ENCODE results near the gene POU1F1.

POU1F1 gene

GRCh38 chr3:87276484-87276883, at the start of gene POU1F1:
Gene POU1F1, minus strand, starts transcription at chr3:87276584. Its CDS starts 122 bp downstream, at chr3:87276462.
- DNase-seq (ENCODE audit: low read depth, low spot score) = no peak
- Histone ChIP-seq H3K9me3 (ENCODE audit: insufficient read depth, low read length) (no peaks in the 10 kb centered on the region), H3K4me1 (ENCODE audit: insufficient read depth, insufficient read length) (no peaks in the 10 kb centered on the region), H3K4me3 (ENCODE audit: insufficient read length, low read depth) (no peak within 1 kb of the TSS), H3K9ac (ENCODE audit: insufficient read length, low read depth) (no peak within 1 kb of the TSS), H3K27me3 (ENCODE audit: insufficient read depth, insufficient read length) (no peaks in the 10 kb centered on the region), H3K36me3 (ENCODE audit: insufficient read depth, insufficient read length, low read length) (no peaks in the 10 kb centered on the region)
- TF ChIP-seq ZNF274 (IDR thresholded peaks at IDR 0.05; ENCODE audit: low read depth, low read length) (no peak), YY1 (IDR thresholded peaks at IDR 0.05; ENCODE audit: insufficient read depth, insufficient read length) (no peak), SUZ12 (IDR thresholded peaks at IDR 0.05; ENCODE audit: extremely low read depth, insufficient read depth, insufficient read length) (no peak)

DNA sequence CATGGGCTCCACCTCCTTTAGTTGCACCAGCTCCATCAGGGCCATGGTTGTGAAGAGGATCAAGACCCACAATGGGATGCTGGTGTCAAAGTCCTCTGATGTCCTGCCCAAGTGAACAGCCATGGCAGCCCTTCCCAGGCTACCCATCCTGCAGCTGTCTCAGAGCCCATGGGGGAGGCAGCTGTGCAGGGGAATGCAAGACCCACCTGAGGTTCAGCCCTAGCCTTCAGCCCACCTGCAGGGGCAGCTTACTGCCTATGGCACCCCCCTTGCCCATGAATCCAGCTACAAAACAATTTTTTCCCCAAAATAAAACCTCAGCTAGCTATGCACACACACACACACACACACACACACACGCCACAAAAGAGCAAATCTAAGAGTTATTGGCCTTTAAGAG, 48.2 kb upstream of the POU1F1 start:
- TF ChIP-seq ZNF274 (IDR thresholded peaks at IDR 0.05; ENCODE audit: low read depth, low read length) (no peak), SUZ12 (IDR thresholded peaks at IDR 0.05; ENCODE audit: extremely low read depth, insufficient read depth, insufficient read length) (no peak), YY1 (IDR thresholded peaks at IDR 0.05; ENCODE audit: insufficient read depth, insufficient read length) (no peak)
- H3K27me3 ChIP-seq (ENCODE audit: insufficient read depth, insufficient read length) = no peaks in the 10 kb centered on the region
- peaks cover 3% of the 10 kb centered on the region for H3K4me1 ChIP-seq (ENCODE audit: insufficient read depth, insufficient read length)

GRCh38 chr3:87320756-87321626, 44.6 kb upstream of the POU1F1 start:
- no peak for DNase-seq (ENCODE audit: low read depth, low spot score)
- Histone ChIP-seq H3K9me3 (ENCODE audit: insufficient read depth, low read length) (no peaks in the 10 kb centered on the region), H3K36me3 (ENCODE audit: insufficient read depth, insufficient read length, low read length) (no peaks in the 10 kb centered on the region)

More for the DNA sequence above, 48.2 kb upstream of the POU1F1 start:
- Histone ChIP-seq H3K36me3 (ENCODE audit: insufficient read depth, insufficient read length, low read length) (no peaks in the 10 kb centered on the region), H3K4me3 (ENCODE audit: insufficient read length, low read depth) (no peak overlapping the region), H3K9me3 (ENCODE audit: insufficient read depth, low read length) (no peaks in the 10 kb centered on the region), H3K9ac (ENCODE audit: insufficient read length, low read depth) (no peak overlapping the region)
- DNase-seq (ENCODE audit: low read depth, low spot score) = no peak

DNA sequence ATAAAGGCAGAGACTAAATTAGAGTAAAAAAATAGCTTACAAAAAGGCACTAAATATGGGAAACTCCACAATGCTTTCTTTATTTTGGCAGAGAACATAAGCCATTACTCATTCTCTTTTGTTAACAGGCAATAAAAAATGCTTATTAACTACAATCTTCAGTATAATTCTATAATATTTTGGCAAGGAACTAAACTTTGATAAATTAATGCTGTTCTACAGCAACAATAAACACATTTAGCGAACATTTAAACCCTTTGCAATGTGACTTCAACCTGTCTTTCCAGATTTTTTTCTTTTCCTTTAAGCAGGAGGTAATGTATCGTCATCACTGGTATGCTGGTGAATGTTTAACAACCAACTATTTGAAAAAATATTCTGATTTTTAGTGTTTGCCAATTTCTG, 42.2 kb upstream of the POU1F1 start:
- Histone ChIP-seq H3K36me3 (ENCODE audit: insufficient read depth, insufficient read length, low read length) (no peaks in the 10 kb centered on the region), H3K9ac (ENCODE audit: insufficient read length, low read depth) (no peak overlapping the region), H3K9me3 (ENCODE audit: insufficient read depth, low read length) (no peaks in the 10 kb centered on the region), H3K4me3 (ENCODE audit: insufficient read length, low read depth) (no peak overlapping the region), H3K27me3 (ENCODE audit: insufficient read depth, insufficient read length) (no peaks in the 10 kb centered on the region), H3K4me1 (ENCODE audit: insufficient read depth, insufficient read length) (peaks cover 3% of the 10 kb centered on the region)
- no peak for DNase-seq (ENCODE audit: low read depth, low spot score)
- TF ChIP-seq SUZ12 (IDR thresholded peaks at IDR 0.05; ENCODE audit: extremely low read depth, insufficient read depth, insufficient read length) (no peak), YY1 (IDR thresholded peaks at IDR 0.05; ENCODE audit: insufficient read depth, insufficient read length) (no peak), ZNF274 (IDR thresholded peaks at IDR 0.05; ENCODE audit: low read depth, low read length) (no peak)

More at GRCh38 chr3:87320756-87321626, 44.6 kb upstream of the POU1F1 start:
- Histone ChIP-seq H3K27me3 (ENCODE audit: insufficient read depth, insufficient read length) (no peaks in the 10 kb centered on the region), H3K4me1 (ENCODE audit: insufficient read depth, insufficient read length) (peaks cover 3% of the 10 kb centered on the region), H3K4me3 (ENCODE audit: insufficient read length, low read depth) (no peak overlapping the region), H3K9ac (ENCODE audit: insufficient read length, low read depth) (no peak overlapping the region)
- no peak for TF ChIP-seq YY1 (IDR thresholded peaks at IDR 0.05; ENCODE audit: insufficient read depth, insufficient read length)
- TF ChIP-seq SUZ12 (IDR thresholded peaks at IDR 0.05; ENCODE audit: extremely low read depth, insufficient read depth, insufficient read length) = no peak
- no peak for TF ChIP-seq ZNF274 (IDR thresholded peaks at IDR 0.05; ENCODE audit: low read depth, low read length)

DNA sequence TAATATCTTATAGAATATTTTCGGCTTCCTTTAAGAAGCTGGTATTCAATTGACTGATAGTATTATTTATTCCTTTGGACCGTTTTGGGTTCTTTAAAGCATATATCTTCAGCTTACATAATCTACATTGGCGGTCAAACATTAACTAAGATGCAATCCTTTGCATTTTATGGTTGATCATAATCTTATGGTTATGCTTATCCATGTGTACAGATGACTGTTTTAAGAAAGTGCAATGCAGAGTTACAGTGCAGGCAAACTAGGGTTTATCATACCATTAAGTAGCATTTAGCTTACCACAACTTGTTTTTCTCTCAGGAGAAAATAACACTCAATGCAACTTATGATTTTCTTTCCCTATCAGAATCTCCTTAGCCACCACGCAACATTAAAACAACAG, 41.4 kb upstream of the POU1F1 start:
- Histone ChIP-seq H3K4me3 (ENCODE audit: insufficient read length, low read depth) (no peak overlapping the region), H3K27me3 (ENCODE audit: insufficient read depth, insufficient read length) (no peaks in the 10 kb centered on the region), H3K9ac (ENCODE audit: insufficient read length, low read depth) (no peak overlapping the region), H3K4me1 (ENCODE audit: insufficient read depth, insufficient read length) (peaks cover 3% of the 10 kb centered on the region), H3K36me3 (ENCODE audit: insufficient read depth, insufficient read length, low read length) (no peaks in the 10 kb centered on the region), H3K9me3 (ENCODE audit: insufficient read depth, low read length) (no peaks in the 10 kb centered on the region)
- no peak for DNase-seq (ENCODE audit: low read depth, low spot score)
- TF ChIP-seq ZNF274 (IDR thresholded peaks at IDR 0.05; ENCODE audit: low read depth, low read length) (no peak), YY1 (IDR thresholded peaks at IDR 0.05; ENCODE audit: insufficient read depth, insufficient read length) (no peak), SUZ12 (IDR thresholded peaks at IDR 0.05; ENCODE audit: extremely low read depth, insufficient read depth, insufficient read length) (no peak)

- TF ChIP-seq SUZ12 (IDR thresholded peaks at IDR 0.05; ENCODE audit: extremely low read depth, insufficient read depth, insufficient read length) (no peak), YY1 (IDR thresholded peaks at IDR 0.05; ENCODE audit: insufficient read depth, insufficient read length) (no peak), ZNF274 (IDR thresholded peaks at IDR 0.05; ENCODE audit: low read depth, low read length) (no peak)
- Histone ChIP-seq H3K4me1 (ENCODE audit: insufficient read depth, insufficient read length) (no peaks in the 10 kb centered on the region), H3K9me3 (ENCODE audit: insufficient read depth, low read length) (no peaks in the 10 kb centered on the region), H3K36me3 (ENCODE audit: insufficient read depth, insufficient read length, low read length) (no peaks in the 10 kb centered on the region), H3K9ac (ENCODE audit: insufficient read length, low read depth) (no peak overlapping the region), H3K4me3 (ENCODE audit: insufficient read length, low read depth) (no peak overlapping the region), H3K27me3 (ENCODE audit: insufficient read depth, insufficient read length) (no peaks in the 10 kb centered on the region)
- DNase-seq (ENCODE audit: low read depth, low spot score) = no peak
Measured at GRCh38 chr3:87313641-87314040, 37.3 kb upstream of the POU1F1 start.

DNA sequence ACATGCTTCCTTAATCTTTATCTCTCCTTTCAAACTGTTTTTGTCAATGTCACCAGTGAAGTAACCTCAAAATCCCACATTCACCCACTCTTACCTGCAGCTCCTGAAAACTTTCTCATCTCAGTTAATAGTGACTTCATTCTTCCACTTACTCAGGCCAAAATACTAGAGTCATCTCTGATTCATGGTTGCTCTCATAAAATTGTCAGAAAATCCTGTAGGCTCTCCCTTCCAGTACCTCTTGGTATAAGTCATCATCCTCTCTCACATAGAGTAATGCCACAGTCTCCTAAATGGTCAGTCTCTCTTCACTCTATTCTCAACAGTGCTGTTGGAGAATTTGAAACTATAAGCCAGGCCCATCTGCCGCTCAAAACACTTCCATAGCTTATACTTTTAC, 34.9 kb upstream of the POU1F1 start:
- Histone ChIP-seq H3K27me3 (ENCODE audit: insufficient read depth, insufficient read length) (no peaks in the 10 kb centered on the region), H3K9ac (ENCODE audit: insufficient read length, low read depth) (no peak overlapping the region), H3K4me3 (ENCODE audit: insufficient read length, low read depth) (no peak overlapping the region), H3K4me1 (ENCODE audit: insufficient read depth, insufficient read length) (no peaks in the 10 kb centered on the region), H3K36me3 (ENCODE audit: insufficient read depth, insufficient read length, low read length) (no peaks in the 10 kb centered on the region), H3K9me3 (ENCODE audit: insufficient read depth, low read length) (no peaks in the 10 kb centered on the region)
- TF ChIP-seq ZNF274 (IDR thresholded peaks at IDR 0.05; ENCODE audit: low read depth, low read length) = no peak
- no peak for TF ChIP-seq SUZ12 (IDR thresholded peaks at IDR 0.05; ENCODE audit: extremely low read depth, insufficient read depth, insufficient read length)
- TF ChIP-seq YY1 (IDR thresholded peaks at IDR 0.05; ENCODE audit: insufficient read depth, insufficient read length) = no peak
- DNase-seq (ENCODE audit: low read depth, low spot score) = no peak

Data from NT2/D1 (cell line).